GM21447 (cell line): ENCODE measurements around the gene ZGPAT.
"Not testable (repeated sequence)": the region's sequence is repeated elsewhere in the genome, so short reads cannot be mapped to it uniquely, and the experiment has no call there.

Experiments used
- ATAC-seq: cut with Tn5 transposase; IDR thresholded peaks from one replicate; pipeline ENCODE4 v1.9.1; 2021; ENCODE audit not compliant: unreplicated experiment

Gene ZGPAT, protein sequence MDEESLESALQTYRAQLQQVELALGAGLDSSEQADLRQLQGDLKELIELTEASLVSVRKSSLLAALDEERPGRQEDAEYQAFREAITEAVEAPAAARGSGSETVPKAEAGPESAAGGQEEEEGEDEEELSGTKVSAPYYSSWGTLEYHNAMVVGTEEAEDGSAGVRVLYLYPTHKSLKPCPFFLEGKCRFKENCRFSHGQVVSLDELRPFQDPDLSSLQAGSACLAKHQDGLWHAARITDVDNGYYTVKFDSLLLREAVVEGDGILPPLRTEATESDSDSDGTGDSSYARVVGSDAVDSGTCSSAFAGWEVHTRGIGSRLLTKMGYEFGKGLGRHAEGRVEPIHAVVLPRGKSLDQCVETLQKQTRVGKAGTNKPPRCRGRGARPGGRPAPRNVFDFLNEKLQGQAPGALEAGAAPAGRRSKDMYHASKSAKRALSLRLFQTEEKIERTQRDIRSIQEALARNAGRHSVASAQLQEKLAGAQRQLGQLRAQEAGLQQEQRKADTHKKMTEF

DNA sequence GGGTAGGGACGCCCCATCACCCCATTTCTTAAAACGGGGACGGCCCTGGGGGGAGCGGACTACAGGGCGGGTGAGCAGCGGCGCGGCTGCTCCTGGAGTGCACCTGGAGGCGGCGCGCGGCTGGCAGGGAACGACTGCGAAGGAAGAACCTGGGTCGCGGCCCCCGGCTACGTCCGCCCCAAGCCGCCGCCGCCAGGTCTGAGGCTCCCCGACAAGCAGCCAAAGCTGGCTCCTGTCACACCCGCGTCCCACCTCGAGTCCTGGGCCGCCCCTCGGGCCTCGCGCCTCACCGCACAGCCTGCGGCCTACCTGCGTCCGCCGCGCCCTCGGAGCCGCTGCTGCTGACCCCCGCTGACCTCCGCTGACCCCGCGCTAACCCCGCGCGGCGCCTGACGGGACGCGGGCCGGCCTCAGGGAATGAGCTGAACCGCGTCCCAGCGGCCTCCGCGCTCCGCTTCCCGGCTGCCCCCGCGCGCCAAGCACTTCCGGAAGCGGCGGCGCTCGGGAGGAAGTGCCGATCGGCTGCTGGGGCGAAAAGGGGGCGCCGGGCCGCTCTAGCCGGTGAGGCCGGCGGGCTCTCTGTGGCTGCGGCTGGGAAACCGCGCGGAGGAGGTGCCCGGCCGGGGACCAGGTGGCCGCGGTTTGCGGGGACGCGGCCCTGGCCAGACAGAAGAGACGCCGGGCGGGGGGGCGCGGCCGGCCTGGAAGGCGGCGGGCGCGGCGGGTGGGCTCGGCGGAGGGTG, at the start of gene ZGPAT, which contains the start of gene ARFRP1:
Gene ZGPAT, plus strand, starts transcription at position 482 of the 743 bp plus-strand sequence. CDS start 542 bp downstream, outside the sequence.
Gene ARFRP1, minus strand, starts transcription at position 419 of the 743 bp plus-strand sequence. CDS start 885 bp downstream, outside the sequence.
- ATAC-seq = peak; percentile 64

DNA sequence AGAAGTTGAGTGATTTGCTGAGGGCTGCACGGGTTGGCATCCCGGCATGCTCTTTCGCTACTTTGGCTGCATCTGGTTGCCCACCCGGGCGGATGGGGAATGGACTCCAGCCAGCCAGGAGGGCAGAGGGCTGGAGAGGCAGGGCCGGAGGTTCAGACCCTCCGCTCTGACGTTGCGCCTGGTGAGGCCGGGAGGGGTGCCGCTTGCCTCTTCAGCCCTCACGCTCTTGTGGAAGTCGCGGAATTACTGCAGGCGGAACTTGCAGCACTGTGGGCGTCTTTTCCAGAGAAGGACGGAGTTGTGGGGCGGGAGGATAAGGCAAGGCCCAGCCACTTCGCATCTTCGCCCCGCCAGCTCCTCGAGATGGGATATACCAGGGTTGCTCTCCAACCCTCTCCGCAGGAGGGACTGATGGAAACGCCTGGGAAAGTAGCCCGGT, 49.1 kb upstream of the ZGPAT start:
- ATAC-seq = peak; percentile 16

DNA sequence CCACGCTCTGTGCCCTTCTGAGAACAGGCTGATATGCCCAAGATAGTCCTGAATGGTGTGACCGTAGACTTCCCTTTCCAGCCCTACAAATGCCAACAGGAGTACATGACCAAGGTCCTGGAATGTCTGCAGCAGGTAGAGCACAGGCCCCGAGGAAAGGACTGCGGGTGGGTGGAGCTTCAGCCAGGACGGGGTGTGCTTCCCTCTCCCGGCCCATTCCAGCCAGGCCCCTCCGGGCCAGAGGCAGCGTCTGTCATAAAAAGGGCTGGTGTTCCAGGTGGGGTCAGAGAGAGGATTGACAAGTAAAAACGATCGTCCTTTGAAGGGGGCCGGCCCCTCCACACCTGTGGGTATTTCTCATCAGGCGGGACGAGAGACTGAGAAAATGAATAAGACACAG, 48.5 kb upstream of the ZGPAT start:
- ATAC-seq = no peak

DNA sequence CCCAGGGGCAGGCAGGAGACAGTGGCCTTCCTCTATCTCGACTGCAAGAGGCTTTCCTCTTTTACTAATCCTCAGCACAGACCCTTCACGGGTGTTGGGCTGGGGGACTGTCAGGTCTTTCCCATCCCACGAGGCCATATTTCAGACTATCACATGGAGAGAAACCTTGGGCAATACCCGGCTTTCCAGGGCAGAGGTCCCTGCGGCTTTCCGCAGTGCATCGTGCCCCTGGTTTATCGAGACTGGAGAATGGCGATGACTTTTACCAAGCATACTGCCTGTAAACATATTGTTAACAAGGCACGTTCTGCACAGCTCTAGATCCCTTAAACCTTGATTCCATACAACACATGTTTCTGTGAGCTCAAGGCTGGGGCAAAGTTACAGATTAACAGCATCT, 47.7 kb upstream of the ZGPAT start:
- ATAC-seq = not testable (repeated sequence)

DNA sequence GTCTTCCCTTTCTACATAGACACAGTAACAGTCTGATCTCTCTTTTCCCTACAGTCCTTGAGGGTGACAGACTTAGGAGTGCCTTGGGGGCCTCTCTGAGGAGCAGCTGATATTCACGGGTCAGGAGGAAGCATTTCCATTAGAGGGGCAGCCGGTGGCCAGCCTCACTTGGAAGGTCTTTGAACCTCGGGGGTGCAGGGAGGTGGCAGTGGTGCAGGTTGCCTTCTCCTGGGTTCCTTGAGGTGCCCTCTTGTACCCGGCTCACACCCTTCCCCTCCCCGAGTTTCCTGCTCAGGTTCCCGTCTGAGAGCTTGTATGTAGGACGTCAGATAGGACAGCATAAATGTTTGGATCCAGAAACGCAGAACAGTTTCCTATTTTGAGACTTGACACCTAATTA, 47.2 kb upstream of the ZGPAT start:
- ATAC-seq = no peak

DNA sequence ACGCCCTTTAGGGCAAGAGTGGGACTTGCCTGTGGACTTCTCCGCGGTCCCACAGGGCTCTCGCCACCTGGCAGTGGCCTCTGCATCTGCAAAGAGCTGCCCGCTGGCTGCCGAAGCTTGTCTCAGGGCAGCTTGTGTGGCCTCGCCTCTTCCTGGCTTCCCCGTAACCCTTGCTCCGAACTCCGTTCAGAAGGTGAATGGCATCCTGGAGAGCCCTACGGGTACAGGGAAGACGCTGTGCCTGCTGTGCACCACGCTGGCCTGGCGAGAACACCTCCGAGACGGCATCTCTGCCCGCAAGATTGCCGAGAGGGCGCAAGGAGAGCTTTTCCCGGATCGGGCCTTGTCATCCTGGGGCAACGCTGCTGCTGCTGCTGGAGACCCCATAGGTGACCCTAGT, 46.7 kb upstream of the ZGPAT start:
- ATAC-seq = no peak

DNA sequence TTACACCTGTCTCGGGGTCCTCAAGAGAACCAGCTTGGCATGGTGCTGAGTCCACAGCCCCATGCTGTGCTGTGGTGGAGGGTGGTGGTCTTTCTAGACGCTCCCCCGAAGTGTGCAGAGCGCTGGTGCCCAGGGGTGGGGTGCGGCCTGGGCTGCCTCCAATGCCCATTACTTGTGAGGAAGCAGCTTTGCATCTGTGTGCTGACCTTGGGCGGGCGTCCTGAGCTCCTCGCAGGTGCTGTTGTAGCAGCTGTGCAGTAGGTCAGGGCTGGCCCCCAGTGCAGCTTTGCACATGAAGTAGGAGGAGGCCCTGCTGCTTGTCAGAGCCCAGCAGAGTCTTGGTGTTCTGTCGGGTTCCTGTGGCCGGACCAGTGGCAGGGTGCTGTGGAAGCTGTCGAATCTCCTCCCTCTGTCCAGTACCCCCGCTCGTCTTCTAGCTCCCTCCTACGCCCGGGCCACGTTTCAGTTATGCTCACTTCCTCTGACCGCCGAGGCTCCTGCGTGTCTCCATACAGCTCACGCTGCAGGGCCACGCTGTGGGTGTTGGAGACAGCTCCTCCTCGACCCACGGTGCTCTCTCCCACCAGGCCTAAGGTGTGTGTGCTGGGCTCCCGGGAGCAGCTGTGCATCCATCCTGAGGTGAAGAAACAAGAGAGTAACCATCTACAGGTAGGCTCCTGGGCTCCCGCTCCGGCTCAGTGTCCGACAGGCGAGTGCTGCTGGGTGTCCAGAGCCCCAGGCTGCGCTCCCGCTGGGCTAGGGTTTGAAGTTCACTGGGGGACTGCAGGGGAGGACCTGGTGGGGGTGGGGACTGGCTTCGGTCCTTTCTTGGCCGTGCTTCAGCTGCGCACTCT, 45.7 kb upstream of the ZGPAT start:
- ATAC-seq = no peak

DNA sequence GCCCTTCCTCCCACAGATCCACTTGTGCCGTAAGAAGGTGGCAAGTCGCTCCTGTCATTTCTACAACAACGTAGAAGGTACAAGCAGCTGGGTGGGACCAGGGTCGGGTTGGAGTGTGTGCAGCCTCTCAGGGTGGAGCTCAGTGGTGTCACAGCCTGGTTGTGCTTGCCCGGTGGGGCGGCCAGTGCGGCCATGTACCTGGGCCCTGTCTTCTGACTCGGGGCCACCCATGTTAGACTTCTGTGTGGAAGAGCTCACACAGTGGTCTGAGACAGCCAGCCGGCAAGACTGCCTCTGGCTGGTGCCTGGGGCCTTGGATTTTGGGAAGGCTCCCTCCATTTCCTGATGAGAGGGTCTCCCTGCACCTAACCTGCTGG, 45.0 kb upstream of the ZGPAT start:
- ATAC-seq = no peak

DNA sequence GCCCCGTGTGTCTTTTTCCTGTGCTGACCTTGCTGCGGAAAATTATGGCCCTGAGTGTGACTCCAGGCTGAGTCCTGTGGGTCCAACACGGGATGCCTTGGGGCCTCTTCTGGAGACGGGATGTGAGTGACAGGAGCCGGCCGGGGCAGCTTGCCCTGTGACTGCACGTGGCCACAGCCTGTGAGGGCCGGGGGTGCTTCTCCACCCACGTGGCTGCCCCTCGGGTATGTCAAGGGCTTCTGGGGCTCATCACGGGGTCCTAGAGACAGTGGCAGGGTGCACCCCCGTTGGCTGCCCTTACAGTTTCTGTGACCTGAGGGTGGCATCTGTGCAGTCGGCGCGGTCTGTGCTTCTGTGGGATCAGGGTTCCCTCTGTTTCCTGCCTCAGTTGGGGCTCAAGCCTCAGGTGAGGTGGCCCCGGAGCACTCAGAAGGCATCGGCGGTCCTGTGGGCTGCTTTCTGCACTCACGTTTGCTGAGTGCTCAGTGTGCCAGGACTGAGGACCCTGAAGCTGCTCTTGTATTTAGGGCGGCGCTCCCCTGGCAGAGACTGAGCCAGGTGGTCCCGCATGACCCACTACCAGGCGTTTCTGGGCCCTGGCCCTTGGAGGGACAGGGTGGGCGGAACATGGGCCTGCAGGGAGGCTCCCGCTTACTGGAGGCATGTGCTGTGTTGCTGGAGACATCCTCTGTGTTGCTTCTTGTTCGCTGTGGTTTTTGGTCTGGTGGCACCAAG, 44.3 kb upstream of the ZGPAT start:
- no peak for ATAC-seq

DNA sequence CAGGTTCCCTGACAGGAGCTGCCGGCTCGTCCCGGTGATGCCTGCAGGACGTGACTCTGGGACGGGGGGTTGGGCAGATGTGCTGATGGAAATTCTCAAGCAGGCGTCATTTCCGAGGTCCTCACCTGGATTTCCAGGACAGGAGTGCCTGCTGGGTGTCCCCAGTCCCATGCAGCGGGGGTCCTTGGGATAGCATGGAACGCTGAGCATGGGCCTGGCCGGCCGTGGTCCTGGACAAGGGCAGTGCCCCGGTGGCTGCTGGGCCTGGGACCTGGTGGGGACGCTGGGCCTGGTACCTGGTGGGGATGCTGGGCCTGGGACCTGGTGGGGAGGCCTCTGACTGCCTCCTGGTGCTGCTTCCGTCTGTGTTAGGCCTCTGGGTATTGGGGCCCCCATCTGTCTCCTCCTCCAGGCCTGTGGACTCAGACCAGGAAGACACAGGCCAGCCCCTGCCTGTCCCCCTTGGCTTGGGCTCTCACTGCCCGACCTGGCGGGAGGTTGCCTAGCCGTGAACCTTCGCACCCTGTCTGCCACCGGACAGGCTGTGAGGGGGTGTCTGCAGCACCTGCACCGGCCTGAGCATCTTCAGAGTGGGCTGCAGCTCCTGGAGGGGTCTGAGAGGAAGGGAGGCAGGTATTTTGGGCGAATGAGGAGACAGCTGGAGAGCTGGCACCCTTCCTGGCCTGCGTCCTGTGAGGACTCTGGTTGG, 43.5 kb upstream of the ZGPAT start:
- ATAC-seq = no peak

DNA sequence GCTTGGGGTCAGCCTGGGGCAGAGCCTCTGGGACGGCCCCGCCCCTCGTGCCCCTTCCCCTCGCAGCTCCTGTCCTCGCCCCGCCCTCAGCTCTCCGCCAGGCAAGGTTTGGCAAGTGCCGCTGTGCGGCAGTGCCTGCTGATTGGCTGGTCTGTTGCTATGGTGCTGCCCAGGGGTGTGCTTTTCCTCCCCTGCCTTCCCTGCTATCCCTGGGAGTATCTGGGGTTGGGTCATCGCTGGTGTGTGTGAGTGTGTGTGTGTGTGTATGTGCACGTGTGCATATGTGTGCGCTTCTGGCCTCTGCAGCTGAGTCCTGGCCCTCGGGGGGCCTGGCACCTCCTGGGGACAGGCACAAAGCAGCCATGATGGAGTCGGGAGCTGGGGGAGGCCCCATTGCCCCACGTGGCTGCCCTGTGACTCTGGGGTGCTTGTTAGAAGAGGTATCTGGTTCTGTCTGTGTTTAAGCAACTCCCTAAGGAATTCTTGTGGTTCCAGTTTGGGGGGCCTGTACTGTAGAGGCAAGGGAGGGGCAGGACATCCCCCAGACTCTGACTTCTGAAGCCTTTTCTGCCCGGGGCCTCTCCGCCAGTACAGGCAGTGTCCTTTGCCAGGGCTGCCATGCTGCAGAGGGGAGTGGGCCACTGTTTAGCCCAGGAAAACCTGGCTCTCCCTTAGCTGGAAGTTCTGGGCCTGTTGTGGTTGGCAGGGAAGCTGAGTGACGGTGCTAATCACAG, 42.8 kb upstream of the ZGPAT start:
- no peak for ATAC-seq

DNA sequence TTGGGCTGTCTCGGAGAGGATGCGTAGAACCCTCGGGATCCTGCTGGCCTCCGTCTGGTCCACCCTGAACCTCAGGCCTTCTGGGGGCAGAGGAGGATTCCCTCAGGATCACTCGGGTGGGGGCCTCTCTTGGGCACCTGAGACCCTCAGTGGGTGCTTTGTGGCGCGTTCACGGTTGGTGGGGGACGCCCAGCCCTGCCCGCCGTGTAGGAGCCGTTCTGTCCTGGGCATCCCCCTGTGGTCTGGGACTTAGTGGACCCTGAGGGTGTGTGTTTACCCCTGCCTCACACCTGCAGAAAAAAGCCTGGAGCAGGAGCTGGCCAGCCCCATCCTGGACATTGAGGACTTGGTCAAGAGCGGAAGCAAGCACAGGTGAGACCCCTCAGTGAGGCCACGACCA, 42.1 kb upstream of the ZGPAT start:
- no peak for ATAC-seq

DNA sequence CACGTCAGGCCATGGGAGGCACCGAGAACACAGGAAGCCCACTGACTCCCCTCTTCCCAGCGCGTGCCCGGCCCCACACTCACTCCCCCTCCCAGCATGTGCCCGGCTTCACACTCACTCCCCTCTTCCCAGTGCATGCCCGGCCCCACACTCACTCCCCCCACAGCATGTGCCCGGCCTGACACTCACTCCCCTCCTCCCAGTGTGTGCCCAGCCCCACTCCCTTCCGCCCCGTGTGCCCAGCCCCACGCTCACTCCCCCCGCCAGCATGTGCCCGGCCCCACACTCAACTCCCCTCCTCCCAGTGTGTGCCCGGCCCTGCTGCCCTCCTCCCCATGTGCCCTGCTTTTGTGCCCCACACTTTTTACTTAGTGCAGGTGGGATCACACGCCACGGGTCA, 40.0 kb upstream of the ZGPAT start:
- ATAC-seq = no peak

DNA sequence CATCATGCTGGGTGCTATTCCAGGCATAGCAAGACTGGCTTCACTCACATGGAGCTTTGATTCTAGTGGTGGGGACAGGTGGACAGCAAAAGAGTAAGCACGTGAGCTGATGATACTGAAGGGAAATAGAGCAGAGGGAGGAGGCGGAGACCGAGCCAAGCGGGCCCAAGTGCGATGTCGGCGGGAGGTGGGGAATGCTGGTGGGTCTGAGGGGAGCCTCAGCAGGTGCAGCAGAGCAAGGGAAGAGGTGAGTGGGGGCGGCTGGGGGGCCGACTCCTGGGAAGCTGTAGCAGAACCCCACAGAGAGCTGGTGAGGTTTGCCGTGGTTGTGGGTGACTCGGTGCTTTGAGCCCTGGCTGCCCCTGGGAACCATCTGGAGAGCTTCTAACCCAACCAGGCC, 39.5 kb upstream of the ZGPAT start:
- ATAC-seq = no peak

DNA sequence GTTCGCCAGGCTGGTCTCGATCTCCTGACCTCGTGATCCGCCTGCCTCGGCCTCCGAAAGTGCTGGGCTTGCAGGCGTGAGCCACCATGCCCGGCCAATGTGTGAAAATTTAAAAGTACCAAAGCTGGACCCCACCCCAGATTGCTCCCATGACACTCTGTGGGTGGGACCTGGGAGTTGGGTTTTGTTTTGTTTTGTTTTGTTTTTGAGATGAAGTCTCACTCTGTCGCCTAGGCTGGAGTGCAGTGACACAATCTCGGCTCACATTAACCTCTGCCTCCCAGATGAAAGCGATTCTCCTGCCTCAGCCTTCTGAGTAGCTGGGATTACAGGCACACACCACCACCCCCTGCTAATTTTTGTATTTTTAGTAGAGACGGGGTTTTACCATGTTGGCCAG, 36.1 kb upstream of the ZGPAT start:
- ATAC-seq = not testable (repeated sequence)

DNA sequence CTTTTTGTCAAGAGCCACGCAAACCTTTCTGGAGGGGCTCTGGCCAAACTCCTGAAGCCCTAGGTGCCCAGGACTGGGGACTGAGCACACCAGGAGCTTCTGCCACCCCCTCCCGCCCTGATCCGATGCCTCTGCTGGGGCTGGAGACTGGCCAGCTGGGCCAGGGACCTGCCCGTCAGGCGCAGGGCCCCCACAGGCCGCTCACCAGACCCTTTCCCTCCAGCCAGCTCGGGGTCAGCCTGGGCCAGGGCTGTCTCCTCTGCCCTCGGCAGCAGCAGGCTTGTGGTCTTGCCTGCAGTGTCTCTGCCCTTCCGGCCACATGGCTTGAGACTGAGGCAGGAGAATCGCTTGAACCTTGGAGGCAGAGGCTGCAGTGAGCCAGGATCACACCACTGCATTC, 35.2 kb upstream of the ZGPAT start:
- ATAC-seq = no peak

DNA sequence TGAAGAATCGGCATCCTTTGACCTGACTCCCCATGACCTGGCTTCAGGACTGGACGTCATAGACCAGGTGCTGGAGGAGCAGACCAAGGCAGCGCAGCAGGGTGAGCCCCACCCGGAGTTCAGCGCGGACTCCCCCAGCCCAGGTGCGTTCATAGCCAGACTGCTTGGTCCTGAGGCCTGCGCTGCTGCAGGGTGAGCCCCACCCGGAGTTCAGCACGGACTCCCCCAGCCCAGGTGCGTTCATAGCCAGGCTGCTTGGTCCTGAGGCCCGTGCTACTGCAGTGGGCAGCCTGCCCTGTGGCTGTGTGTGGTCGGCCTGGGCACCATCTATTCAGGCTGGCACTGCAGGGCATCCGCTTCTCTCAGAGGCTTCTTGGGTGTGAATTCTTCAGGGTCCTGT, 33.9 kb upstream of the ZGPAT start:
- ATAC-seq = no peak

DNA sequence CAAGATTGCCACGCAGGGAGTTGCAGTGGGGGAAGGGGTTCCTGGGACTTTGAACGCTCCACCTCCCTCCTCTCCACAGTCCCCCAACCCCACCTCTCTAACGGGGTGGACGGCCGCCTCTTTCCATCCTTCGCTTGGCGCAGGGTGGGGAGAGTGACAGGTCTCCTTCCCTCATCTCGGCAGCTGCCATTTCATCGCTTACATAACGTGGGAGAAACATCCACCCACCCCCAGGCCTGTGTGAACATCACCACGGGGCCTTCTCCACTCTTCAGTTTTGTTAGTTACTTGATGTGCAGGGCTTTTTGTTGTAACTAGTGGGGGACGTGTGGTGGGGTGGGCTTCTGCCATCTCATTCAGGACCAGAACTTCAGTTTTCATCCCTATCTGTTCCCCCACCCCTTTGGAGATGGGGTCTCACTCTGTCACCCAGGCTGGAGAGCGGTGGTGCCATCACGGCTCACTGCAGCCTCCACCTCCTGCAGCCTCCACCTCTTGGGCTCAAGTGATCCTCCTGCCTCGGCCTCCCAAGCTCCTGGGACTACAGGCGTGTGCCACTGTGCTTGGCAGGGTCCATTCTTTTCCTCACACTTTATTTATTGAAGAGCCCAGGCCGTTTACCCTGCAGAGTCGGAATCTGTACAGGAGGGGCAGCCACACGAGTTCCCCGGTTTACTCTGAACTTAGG, 32.0 kb upstream of the ZGPAT start:
- no peak for ATAC-seq

DNA sequence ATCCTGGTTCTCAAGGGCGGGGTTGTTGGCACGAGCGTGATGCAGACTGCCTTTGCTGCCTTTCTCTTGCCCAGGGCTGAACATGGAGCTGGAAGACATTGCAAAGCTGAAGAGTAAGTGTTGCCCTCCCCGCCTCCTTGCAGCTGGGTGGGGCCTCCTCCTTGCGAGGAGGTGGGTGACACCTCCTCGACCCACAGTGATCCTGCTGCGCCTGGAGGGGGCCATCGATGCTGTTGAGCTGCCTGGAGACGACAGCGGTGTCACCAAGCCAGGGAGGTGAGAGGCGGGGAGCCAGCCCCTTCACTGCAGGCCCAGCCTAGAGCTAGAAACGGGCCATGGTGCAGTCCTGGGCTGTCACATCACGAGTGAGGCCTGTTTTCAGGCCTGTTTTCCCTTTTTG, 29.8 kb upstream of the ZGPAT start:
- ATAC-seq = no peak
